ENCODE data around the gene PTPRA.
"Not testable (repeated sequence)": the region's sequence is repeated elsewhere in the genome, so short reads cannot be mapped to it uniquely, and the experiment has no call there.

PTPRA gene

GRCh38 chr20:3010985-3011723 is 137.9 kb downstream of the PTPRA start:
- DNase-seq, result no peak

GRCh38 chr20:3011752-3012151 is 138.5 kb downstream of the PTPRA start:
- DNase-seq, result peak; percentile 3

GRCh38 chr20:3013771-3014170 is 140.5 kb downstream of the PTPRA start:
- no peak for DNase-seq

- no peak for DNase-seq
Measured at GRCh38 chr20:3014179-3014578, 140.9 kb downstream of the PTPRA start.

GRCh38 chr20:3014662-3015061 is 141.4 kb downstream of the PTPRA start:
- peak; percentile 34 for DNase-seq

- not testable (repeated sequence) for DNase-seq
Measured at GRCh38 chr20:3015302-3015701, 142.0 kb downstream of the PTPRA start.

- DNase-seq, result no peak
Measured at GRCh38 chr20:3021327-3021726, 148.0 kb downstream of the PTPRA start.

GRCh38 chr20:3021777-3022176 is 148.5 kb downstream of the PTPRA start:
- no peak for DNase-seq

GRCh38 chr20:3022559-3023490 is 149.5 kb downstream of the PTPRA start:
- DNase-seq, result not testable (repeated sequence)

GRCh38 chr20:3027987-3028386 is 154.7 kb downstream of the PTPRA start:
- DNase-seq, result no peak

GRCh38 chr20:3031524-3032147 is 158.4 kb downstream of the PTPRA start:
- no peak for DNase-seq

- no peak for DNase-seq
Measured at GRCh38 chr20:3032624-3033023, 159.3 kb downstream of the PTPRA start.

GRCh38 chr20:3037654-3038053 is 164.4 kb downstream of the PTPRA start:
- DNase-seq, result no peak

- no peak for DNase-seq
Measured at GRCh38 chr20:3038454-3038853, 165.2 kb downstream of the PTPRA start.

GRCh38 chr20:3039426-3039825 is 166.1 kb downstream of the PTPRA start:
- no peak for DNase-seq

GRCh38 chr20:3040086-3040485 is 166.8 kb downstream of the PTPRA start:
- no peak for DNase-seq

GRCh38 chr20:3041854-3042409 is 168.7 kb downstream of the PTPRA start:
- DNase-seq, result no peak

- no peak for DNase-seq
Measured at GRCh38 chr20:3042625-3043024, 169.3 kb downstream of the PTPRA start.

GRCh38 chr20:3043322-3043721 is 170.0 kb downstream of the PTPRA start, which contains the start of gene GNRH2:
GNRH2 (plus strand) TSS chr20:3043622; CDS start chr20:3044415, 793 bp downstream.
- no peak for DNase-seq

- no peak for DNase-seq
Measured at GRCh38 chr20:3044336-3044965, 171.2 kb downstream of the PTPRA start.

- DNase-seq, result peak; percentile 60
Measured at GRCh38 chr20:3045042-3045815, 171.9 kb downstream of the PTPRA start.

Data from activated naive CD4-positive, alpha-beta T cell treated with Interleukin-2 at 50 U/mL for 16 hours (primary cell).